Measurements from ENCODE around the gene CXCL13. TPM values are rescaled to one million over a fixed set of nuclear protein-coding genes. Genes with fewer than 3 reads are reported as not detected.

The CXCL13 gene
- total RNA-seq (2016; rRNA removed; fragmentation: Illumina TruSeq; extraction: Trizol), result not detected in 2 replicates
- not detected in 2 replicates for total RNA-seq (2016; cell fraction: cytosol; rRNA removed; fragmentation: Illumina TruSeq; extraction: Trizol; ENCODE audit: low read depth)
- total RNA-seq (2016; cell fraction: insoluble cytoplasmic fraction; rRNA removed; fragmentation: Illumina TruSeq; extraction: Trizol), result not detected in 2 replicates
- not detected in 2 replicates for total RNA-seq (2016; cell fraction: membrane; rRNA removed; fragmentation: Illumina TruSeq; extraction: Trizol)
- total RNA-seq (2016; cell fraction: nucleus; rRNA removed; fragmentation: Illumina TruSeq; extraction: Trizol), result not detected in 2 replicates
- not detected in 2 replicates for polyA plus RNA-seq (2011; rRNA removed)
- not detected in 2 replicates for polyA plus RNA-seq (2011; cell fraction: cytosol; rRNA removed)
- not detected in 2 replicates for polyA plus RNA-seq (2011; cell fraction: nucleus; rRNA removed)
- polyA plus RNA-seq (2012), result not detected in 2 replicates
- not detected in 2 replicates for polyA plus RNA-seq (2016; cell fraction: cytosol; fragmentation: Illumina TruSeq; extraction: Trizol; ENCODE audit: low read depth)
- polyA plus RNA-seq (2016; cell fraction: insoluble cytoplasmic fraction; fragmentation: Illumina TruSeq; extraction: Trizol; ENCODE audit: low read depth), result not detected in 2 replicates
- polyA plus RNA-seq (2016; cell fraction: membrane; fragmentation: Illumina TruSeq; extraction: Trizol; ENCODE audit: low read depth), result not detected in 2 replicates
- polyA plus RNA-seq (2016; cell fraction: nucleus; fragmentation: Illumina TruSeq; extraction: Trizol; ENCODE audit: insufficient read depth, low read depth), result not detected in 2 replicates
- not detected in 2 replicates for polyA minus RNA-seq (2011; rRNA and poly(A)+ RNA removed; ENCODE audit: low replicate concordance)
- not detected in 2 replicates for polyA minus RNA-seq (2011; cell fraction: cytosol; rRNA and poly(A)+ RNA removed)
- polyA minus RNA-seq (2011; cell fraction: nucleus; rRNA and poly(A)+ RNA removed), result not detected in 2 replicates
- percentile 9 among the genes with signal in this experiment for Bru-seq, nascent RNA
- BruChase-seq, experiment 1, labeled RNA remaining after a 6-hour chase, result percentile 9 among the genes with signal in this experiment
- BruChase-seq, experiment 2, labeled RNA remaining after a 2-hour chase, result percentile 14 among the genes with signal in this experiment
- long read RNA-seq, experiment 1, result 0 reads
- long read RNA-seq, experiment 2, result 0 reads

GRCh38 chr4:77605210-77605902 is at the start of gene CXCL13:
Gene CXCL13, plus strand, starts transcription at chr4:77605820. Its CDS starts 46 bp downstream, at chr4:77605866.
- no peak within 1 kb of the TSS for H3K27ac ChIP-seq (ENCODE audit: extremely low read length, insufficient read depth, low read length)
- H3K79me2 ChIP-seq (ENCODE audit: insufficient read depth, low read length), result no peaks in the 10 kb centered on the region
- intact Hi-C loops (cut with micrococcal nuclease; ENCODE audit: unreplicated experiment), result no loop called here
- H3K4me1 ChIP-seq (ENCODE audit: insufficient read depth, low read length), result peaks cover 9% of the 10 kb centered on the region; the same call in 1 of the 2 replicates
- no peak for DNase-seq (ENCODE audit: low spot score)
- no peaks in the 10 kb centered on the region for H4K20me1 ChIP-seq (ENCODE audit: insufficient read depth, low read length)
- no peaks in the 10 kb centered on the region for H3K36me3 ChIP-seq (replicated peaks in 1 of 2; ENCODE audit: control insufficient read depth in 1 of 2, insufficient read depth in 2 of 2, low read length in 2 of 2)
- BruUV-seq (replicated peaks), result no TSS peak
- no peak within 1 kb of the TSS for H3K9ac ChIP-seq (ENCODE audit: insufficient read depth, low read depth, low read length)
- no peak within 1 kb of the TSS for H3K4me3 ChIP-seq (replicated peaks in 1 of 3; ENCODE audit: insufficient read depth in 1 of 3, low read depth in 2 of 3, low read length in 3 of 3)
- ChIA-PET CTCF (ENCODE audit: low intra/inter-chr PET ratio, low total read pairs) (no interaction called here), POLR2A (no interaction called here)
- H3K4me2 ChIP-seq (ENCODE audit: low read depth, low read length), result no peak within 1 kb of the TSS
- peak; percentile 66 for ATAC-seq
- no peak for FAIRE-seq
- 5% methylated on average over 8 of the region's 8 CpGs for WGBS (ENCODE audit: low lambda C conversion rate)
- no peaks in the 10 kb centered on the region for H3K9me3 ChIP-seq (ENCODE audit: low read length)
- in situ Hi-C loops (cut with HindIII; ENCODE audit: extremely low pct_ligation_motif_present, low pct_unique_long_range_greater_than_20kb), result no loop called here
- H3K27me3 ChIP-seq (ENCODE audit: control insufficient read depth in 1 of 2, insufficient read depth in 2 of 2, low read length in 2 of 2), result peaks cover 0 to 3% of the 10 kb centered on the region in 2 experiments; a peak in 1 of 5 replicates
- H2AFZ ChIP-seq (ENCODE audit: low read length), result no peak within 1 kb of the TSS
- TF ChIP-seq FOSL2 (CRISPR knock-in tag; IDR thresholded peaks at IDR 0.05), result 0 out of 2 replicates have a peak, but pooled peaks have one; percentile 13
- 0 out of 2 replicates have a peak, but pooled peaks have one; percentile 25 for TF ChIP-seq ONECUT2 (CRISPR knock-in tag; IDR thresholded peaks at IDR 0.05)
- TF ChIP-seq MAFK (conservative IDR thresholded peaks at IDR 0.05 in 1 of 2, IDR thresholded peaks at IDR 0.05 in 1 of 2; ENCODE audit: low read length in 2 of 2), result peak; percentile 93 to 98
- no peak for TF ChIP-seq CREBL2 (CRISPR knock-in tag; IDR thresholded peaks at IDR 0.05; ENCODE audit: borderline replicate concordance)
- TF ChIP-seq BCL6 (CRISPR knock-in tag; IDR thresholded peaks at IDR 0.05), result peak; percentile 37; the same call in 1 of the 2 replicates
- peak; percentile 41; the same call in 1 of the 2 replicates for TF ChIP-seq MAX (IDR thresholded peaks at IDR 0.05)
- TF ChIP-seq MAFF (IDR thresholded peaks at IDR 0.05; ENCODE audit: low read depth, low read length), result peak; percentile 98
- TF ChIP-seq HMG20A (CRISPR knock-in tag; IDR thresholded peaks at IDR 0.05; ENCODE audit: borderline replicate concordance), result peak; percentile 44; the same call in 1 of the 2 replicates
- no peak for TF ChIP-seq ZNF10 (CRISPR knock-in tag; IDR thresholded peaks at IDR 0.05; ENCODE audit: borderline replicate concordance, low read depth)
- no peak for TF ChIP-seq THAP11 (CRISPR knock-in tag; IDR thresholded peaks at IDR 0.05)
- peak; percentile 12; the same call in 1 of the 2 replicates for TF ChIP-seq SOX5 (CRISPR knock-in tag; IDR thresholded peaks at IDR 0.05; ENCODE audit: borderline replicate concordance)
- TF ChIP-seq ARID5B (CRISPR knock-in tag; IDR thresholded peaks at IDR 0.05), result peak; percentile 44; the same call in 1 of the 2 replicates
- TF ChIP-seq FOXA3 (CRISPR knock-in tag; IDR thresholded peaks at IDR 0.05), result peak; percentile 42; the same call in 1 of the 2 replicates
- no peak for TF ChIP-seq MAF1 (CRISPR knock-in tag; IDR thresholded peaks at IDR 0.05; ENCODE audit: borderline replicate concordance)
- TF ChIP-seq MLX (CRISPR knock-in tag; IDR thresholded peaks at IDR 0.05), result peak; percentile 72; the same call in 1 of the 2 replicates
